ENCODE data around the gene C11orf97.

GRCh38 chr11:94576306-94576705 lies 64.0 kb downstream of the C11orf97 start:
- TF ChIP-seq, protein P1, sequence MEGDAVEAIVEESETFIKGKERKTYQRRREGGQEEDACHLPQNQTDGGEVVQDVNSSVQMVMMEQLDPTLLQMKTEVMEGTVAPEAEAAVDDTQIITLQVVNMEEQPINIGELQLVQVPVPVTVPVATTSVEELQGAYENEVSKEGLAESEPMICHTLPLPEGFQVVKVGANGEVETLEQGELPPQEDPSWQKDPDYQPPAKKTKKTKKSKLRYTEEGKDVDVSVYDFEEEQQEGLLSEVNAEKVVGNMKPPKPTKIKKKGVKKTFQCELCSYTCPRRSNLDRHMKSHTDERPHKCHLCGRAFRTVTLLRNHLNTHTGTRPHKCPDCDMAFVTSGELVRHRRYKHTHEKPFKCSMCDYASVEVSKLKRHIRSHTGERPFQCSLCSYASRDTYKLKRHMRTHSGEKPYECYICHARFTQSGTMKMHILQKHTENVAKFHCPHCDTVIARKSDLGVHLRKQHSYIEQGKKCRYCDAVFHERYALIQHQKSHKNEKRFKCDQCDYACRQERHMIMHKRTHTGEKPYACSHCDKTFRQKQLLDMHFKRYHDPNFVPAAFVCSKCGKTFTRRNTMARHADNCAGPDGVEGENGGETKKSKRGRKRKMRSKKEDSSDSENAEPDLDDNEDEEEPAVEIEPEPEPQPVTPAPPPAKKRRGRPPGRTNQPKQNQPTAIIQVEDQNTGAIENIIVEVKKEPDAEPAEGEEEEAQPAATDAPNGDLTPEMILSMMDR (IDR thresholded peaks at IDR 0.05; ENCODE audit: borderline replicate concordance, extremely low read depth, low read length, poor library complexity, severe bottlenecking), result no peak
- TF ChIP-seq EZH2 (IDR thresholded peaks at IDR 0.05; ENCODE audit: borderline replicate concordance, low read depth, low read length, severe bottlenecking), result no peak
